ENCODE results near the gene FRMD7.

The FRMD7 gene

DNA sequence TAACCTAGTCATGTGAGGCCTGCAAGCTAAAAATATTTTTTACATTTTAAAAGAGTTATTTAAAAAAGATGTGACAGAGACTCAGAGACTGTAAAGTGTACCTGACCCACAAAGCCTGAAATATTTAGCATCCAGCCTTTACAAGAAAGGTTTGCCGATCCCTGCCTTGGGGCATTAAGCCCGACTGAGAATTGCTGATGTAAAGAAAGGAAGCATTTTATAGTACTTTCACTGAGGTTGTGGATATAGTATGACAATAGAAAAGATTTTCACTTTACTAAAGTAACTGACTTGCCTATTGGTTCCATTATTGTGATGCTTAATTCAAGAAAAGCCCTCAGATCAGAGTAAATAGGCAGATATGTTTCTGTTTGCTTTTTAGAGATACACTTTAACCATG is 87.8 kb downstream of the FRMD7 start:
- TF ChIP-seq, protein P1, sequence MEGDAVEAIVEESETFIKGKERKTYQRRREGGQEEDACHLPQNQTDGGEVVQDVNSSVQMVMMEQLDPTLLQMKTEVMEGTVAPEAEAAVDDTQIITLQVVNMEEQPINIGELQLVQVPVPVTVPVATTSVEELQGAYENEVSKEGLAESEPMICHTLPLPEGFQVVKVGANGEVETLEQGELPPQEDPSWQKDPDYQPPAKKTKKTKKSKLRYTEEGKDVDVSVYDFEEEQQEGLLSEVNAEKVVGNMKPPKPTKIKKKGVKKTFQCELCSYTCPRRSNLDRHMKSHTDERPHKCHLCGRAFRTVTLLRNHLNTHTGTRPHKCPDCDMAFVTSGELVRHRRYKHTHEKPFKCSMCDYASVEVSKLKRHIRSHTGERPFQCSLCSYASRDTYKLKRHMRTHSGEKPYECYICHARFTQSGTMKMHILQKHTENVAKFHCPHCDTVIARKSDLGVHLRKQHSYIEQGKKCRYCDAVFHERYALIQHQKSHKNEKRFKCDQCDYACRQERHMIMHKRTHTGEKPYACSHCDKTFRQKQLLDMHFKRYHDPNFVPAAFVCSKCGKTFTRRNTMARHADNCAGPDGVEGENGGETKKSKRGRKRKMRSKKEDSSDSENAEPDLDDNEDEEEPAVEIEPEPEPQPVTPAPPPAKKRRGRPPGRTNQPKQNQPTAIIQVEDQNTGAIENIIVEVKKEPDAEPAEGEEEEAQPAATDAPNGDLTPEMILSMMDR (IDR thresholded peaks at IDR 0.05; ENCODE audit: borderline replicate concordance, insufficient read depth, low read depth, low read length) = no peak
- H3K4me3 ChIP-seq (ENCODE audit: low read depth, low read length) = no peak overlapping the region

DNA sequence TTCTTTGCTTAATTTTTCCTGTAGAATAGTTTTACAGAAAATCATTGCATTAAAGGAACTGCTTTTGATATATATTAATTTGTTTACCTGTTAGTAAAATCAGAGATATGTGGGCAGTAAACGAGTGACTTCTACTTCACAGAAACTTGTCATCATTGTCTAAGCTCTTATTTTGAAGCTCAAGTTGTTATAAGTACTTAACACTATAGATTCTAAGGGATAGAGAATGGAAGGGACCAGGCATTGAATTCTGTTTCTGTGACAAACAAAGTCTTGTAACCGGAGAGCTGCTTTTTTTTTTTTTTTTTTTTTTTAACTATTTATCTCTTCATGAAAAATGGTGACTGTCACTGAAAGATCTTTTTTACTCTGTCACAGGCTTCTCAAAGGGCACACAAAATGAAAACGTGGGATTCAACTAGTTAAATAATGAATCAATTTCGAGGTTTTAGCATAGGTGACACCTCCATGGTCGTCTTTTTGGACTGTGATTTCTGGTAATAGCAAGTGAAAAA is 90.3 kb downstream of the FRMD7 start:
- H3K4me3 ChIP-seq (ENCODE audit: low read depth, low read length) = no peak overlapping the region
- TF ChIP-seq, protein P1 (IDR thresholded peaks at IDR 0.05; ENCODE audit: borderline replicate concordance, insufficient read depth, low read depth, low read length) = no peak

DNA sequence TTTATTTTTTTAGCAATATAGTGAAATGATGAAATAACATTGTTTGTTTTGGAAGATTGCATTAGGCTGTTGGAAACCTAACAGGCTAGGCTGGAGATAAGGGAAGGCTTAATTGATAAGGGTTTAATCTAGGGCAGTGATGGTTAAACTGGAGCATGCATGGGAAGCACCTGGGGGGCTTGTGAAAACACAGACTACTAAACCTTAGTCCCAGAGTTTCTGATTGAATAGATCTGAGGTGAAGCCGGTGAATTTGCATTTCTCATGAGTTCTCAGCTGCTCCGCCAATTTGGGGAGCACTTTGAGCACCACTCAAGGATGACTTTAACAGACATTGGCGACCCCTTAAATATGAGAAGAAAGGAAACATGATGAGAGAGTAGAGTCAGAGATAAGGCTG is 93.2 kb downstream of the FRMD7 start:
- no peak overlapping the region for H3K4me3 ChIP-seq (ENCODE audit: low read depth, low read length)
- TF ChIP-seq, protein P1 (IDR thresholded peaks at IDR 0.05; ENCODE audit: borderline replicate concordance, insufficient read depth, low read depth, low read length) = no peak

DNA sequence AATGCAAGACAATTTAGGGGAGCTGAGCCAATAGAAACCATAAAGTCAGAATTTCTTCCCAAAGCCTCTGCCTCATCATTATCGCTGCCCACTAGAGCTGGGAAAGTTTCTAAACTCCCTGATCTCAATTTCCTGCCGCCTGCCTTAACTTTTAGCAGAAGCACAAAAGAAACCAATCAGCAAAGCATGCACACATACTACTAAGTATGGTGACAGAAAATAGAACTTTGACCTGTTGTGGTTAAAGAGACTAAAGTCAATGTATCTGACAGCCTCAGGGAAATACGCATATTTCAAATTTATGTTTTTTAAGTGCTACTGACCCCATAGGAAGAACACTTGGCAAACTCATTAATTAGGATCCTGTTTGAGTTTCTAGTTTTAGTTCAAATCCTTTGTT is 94.7 kb downstream of the FRMD7 start:
- TF ChIP-seq, protein P1 (IDR thresholded peaks at IDR 0.05; ENCODE audit: borderline replicate concordance, insufficient read depth, low read depth, low read length) = no peak
- H3K4me3 ChIP-seq (ENCODE audit: low read depth, low read length) = no peak overlapping the region

DNA sequence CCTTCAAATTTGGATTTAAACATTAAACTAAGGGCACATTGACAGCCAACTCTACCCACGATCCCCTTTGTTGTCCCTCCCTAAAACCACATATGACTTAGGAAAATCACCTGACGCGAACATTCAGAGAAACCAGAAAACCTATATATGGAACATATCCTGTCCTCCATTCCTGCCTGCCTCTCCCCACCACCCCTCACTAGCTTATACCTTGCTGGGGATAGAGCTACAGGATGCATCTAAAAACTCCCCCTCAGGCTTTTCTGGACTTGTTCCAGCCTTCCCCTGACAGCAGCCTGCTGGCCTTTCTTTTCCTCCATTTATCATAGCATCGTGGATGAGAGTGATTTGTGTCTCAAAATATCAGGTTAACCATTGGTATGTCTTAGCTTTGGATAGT is 96.0 kb downstream of the FRMD7 start:
- H3K4me3 ChIP-seq (ENCODE audit: low read depth, low read length) = no peak overlapping the region
- TF ChIP-seq, protein P1 (IDR thresholded peaks at IDR 0.05; ENCODE audit: borderline replicate concordance, insufficient read depth, low read depth, low read length) = no peak

DNA sequence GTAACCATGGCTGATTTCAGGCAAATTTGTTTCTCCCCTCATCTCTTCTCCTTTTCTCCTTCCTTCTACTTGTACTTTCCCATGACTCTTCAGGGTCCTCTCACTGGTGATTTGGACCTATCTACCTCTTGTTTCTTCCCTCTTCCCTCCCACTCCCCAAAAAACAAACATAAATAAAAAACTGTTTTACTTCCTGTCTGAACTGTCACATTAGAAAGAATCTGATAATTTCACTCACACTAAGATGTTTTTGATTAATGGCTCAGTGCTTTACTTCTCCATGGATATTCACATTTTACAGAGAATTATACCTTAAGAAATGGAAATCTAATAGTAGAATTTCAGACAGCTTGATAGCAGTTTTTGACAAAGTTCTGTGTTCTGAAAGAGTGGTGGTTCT is 97.6 kb downstream of the FRMD7 start:
- TF ChIP-seq, protein P1 (IDR thresholded peaks at IDR 0.05; ENCODE audit: borderline replicate concordance, insufficient read depth, low read depth, low read length) = no peak
- H3K4me3 ChIP-seq (ENCODE audit: low read depth, low read length) = no peak overlapping the region

Measured in GM12875 (cell line).